Stimulated activated naive CD4-positive, alpha-beta T cell treated with Interleukin-2 at 50 U/mL for 16 hours (primary cell): ENCODE measurements around the gene MRPL53.
"Not testable (repeated sequence)": the region's sequence is repeated elsewhere in the genome, so short reads cannot be mapped to it uniquely, and the experiment has no call there.

ENCODE experiments used
- DNase-seq: peaks from one replicate; lab custom pipeline; 2025; lab: John Stamatoyannopoulos, UW

Gene MRPL53

DNA sequence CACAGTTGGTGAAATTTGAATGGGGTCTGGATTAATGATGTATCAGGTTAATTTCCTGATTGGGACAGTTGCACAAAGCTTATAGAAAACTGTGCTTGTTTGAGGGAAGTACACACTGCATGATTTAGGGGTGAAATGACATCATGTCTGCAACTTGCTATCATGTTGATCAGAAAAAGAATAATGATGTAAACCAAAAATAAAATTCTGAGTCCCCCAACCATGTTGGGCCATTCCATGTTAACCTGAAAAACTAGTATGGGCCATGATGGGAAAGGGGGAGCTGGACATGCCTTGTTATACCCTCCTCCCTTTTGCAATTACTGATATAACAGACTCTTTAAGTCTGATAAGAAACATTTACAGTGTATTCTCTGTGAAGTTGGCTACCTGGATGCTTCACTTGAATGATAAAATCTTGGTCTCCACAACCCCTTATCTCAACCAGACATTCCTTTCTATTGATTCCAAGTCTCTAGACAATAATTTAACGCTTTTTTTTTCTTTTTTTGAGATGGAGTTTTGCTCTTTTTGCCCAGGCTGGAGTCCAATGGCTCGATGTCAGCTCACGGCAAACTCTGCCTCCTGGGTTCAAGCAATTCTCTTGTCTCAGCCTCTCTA is 21.8 kb downstream of the MRPL53 start:
- DNase-seq, result no peak

DNA sequence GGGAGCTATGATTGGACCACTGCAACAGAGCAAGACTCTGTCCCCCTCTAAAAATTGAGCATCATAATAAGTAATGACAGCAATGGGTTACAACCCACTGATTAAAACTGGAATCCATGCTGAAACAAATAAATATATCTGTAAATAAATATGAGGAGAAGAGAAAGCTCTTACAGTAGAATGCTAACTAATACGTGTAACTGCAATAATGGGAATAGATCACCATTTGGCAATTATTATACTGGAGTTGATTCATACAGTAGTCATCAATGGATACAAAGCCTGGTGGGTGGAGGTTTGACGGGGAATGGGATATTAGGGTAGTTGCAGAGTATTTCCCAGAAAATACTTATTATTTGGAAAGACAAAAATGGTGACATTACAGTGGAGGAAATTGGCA is 23.7 kb downstream of the MRPL53 start:
- no peak for DNase-seq

DNA sequence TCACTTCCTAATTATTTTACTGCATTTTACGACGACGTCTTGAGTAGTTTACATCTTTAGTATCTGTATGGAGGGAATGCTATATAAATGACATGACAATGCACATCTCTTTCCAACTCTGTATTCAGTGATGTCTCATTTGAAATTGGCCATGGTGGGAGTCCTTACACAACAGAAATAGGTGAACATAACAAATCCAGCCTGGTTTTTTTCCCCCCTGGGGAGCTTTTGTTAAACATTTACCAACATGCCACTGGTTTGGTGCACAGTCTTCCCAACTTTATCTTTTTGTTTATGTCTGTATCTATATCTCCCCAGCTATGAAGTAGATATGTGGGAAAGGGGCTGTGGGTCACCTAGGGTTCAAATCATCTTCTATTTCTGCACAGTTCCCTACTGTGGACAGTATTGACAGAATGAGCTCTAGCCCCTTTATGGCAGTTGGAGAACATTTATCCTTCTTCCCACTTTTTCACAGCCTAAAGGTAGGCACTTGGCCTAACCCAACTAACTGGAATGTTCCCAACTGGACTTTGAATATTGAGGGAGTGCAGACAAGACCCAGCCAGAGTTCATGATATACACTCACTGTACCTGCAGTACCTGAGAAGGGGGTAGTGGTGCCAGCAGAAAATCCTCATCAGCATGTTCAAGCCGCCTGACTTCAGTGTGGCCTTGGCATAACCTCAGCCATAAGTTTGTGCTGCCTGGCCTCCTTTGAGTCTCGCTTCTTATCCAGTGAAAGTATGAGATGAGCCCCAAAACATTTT is 25.1 kb downstream of the MRPL53 start:
- DNase-seq, result no peak

DNA sequence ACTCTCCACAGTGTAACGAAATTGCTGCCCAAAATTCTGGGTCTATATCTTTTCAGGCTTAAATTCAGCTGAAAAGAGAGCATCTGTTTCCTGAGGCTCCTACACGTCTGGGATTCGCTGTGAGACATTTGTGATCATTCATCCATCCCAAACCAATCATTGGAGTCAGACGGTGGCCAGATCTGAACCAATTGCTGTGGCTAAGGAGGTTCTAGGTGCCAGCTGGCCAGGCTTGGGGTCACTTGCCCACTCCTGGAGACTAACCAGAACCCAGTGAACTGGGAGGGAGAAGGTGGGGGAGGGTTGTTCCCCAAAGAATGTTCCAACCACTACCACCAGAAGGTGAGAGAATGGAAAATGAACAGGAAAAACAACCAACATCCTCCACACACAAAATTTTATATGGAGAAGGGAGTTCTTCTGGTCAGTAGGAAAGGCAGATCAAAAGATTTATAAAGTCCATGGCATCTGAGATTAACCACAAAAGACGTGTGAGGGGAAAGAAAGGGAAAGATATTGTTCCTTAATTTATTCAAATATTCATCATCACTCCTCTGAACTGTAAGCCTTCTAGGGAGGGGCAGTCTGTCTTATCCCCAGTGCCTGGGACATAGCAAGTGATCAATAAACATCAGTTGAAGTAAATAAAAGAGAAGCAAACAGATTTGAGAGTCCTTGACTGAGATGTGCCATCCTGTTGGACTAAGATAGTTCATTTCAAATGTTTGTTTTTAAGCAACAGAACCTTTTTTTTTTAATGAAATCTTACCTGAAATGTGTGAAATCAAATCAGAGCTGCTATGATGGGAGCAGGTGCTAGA is 27.8 kb downstream of the MRPL53 start:
- no peak for DNase-seq

DNA sequence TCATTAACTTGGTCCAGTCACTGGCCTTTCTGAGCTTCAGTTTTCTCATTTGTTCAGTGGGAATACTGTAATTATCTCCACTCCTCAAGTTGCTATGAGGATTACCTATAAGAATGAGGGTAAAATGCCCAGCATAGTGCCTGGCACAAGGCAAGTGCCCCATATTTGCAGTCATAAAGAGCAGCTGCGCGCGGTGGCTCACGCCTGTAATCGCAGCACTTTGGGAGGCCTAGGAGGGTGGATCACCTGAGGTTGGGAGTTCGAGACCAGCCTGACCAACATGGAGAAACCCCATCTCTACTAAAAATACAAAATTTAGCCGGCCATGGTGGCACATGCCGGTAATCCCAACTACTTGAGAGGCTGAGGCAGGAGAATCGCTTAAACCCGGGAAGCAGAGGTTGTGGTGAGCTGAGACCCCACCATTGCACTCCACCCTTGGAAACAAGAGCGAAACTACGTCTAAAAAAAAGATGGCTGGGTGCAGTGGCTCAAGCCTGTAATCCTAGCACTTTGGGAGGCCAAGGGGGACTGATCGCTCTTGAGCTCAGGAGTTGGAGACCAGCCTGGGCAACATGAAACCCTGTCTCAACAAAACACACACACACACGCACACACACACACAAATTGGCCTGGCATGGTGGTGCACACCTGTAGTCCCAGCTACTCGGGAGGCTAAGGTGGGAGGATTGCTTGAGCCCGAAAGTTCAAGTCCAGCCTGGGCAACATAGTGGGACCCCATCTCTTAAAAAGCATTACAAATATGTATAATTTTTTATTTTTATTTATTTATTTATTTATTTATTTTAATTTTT is 29.8 kb downstream of the MRPL53 start:
- DNase-seq, result not testable (repeated sequence)

DNA sequence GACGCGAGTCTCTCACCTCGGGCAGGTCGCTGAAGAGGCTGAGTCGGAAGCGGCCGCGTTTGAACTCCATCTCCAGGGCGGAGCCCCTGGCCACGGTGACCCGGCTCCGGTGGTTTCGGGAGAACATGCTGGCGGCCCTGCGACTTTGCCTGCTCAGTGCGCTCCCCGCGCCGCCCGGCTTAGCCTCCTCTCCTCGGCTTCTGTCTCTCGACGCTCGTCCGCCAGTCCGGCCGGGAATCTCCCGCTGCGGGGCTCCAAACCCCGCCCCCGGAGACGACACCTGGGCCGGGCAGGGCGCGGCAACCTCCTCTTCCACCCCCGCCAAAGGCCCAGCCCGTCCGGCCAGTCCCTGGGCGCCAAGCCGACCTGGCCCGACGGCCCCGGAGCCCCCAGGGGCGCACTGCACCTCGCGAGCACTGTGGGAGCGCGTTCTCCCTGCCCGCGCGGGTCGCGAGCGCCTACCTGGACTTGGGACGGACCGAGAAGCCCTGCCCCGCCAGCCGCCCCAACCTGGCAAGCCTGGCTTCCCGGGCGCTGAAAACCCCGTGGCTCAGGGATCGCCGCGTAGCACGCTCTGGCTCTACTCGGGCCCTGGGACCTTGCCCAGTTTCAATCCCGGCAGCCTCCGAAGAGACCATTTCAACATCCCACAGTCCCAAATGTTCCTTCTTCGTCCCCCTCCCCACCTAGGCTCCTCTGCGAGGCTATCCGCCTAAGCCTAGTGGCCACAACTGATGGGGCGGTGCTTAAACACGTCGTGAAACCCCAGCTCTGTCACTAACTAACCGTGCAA is 30.6 kb downstream of the MRPL53 start, which contains the start of gene RTKN:
Gene RTKN, minus strand, starts transcription at position 248 of the 793 bp plus-strand sequence. Its CDS starts 121 bp downstream, at position 127.
- DNase-seq, result no peak

DNA sequence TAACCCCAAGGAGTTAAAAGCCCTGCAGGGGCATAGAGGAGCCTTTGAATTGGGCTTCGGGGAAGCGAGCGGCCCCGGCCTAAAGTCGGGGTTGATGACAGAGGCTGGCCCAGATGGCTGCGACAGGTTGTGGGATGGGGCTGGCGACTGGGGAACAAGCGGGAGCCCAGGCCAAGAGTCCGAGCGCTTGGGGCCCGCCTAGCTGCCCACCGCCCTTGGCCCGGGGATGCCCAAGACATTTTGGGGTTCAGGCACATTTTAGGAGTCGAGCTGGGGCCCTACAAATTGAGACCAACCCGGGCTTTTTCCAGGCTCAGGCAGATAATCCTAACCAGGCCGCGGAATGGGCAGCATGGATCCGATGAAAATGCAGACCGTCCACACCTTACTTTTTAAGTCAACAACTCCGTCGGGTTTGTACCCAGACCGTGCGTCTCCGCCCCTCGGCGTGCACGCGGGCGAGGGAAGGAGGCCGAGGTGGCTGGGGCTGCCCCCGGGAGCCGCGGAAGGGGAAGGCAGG is 31.2 kb downstream of the MRPL53 start:
- DNase-seq, result no peak

DNA sequence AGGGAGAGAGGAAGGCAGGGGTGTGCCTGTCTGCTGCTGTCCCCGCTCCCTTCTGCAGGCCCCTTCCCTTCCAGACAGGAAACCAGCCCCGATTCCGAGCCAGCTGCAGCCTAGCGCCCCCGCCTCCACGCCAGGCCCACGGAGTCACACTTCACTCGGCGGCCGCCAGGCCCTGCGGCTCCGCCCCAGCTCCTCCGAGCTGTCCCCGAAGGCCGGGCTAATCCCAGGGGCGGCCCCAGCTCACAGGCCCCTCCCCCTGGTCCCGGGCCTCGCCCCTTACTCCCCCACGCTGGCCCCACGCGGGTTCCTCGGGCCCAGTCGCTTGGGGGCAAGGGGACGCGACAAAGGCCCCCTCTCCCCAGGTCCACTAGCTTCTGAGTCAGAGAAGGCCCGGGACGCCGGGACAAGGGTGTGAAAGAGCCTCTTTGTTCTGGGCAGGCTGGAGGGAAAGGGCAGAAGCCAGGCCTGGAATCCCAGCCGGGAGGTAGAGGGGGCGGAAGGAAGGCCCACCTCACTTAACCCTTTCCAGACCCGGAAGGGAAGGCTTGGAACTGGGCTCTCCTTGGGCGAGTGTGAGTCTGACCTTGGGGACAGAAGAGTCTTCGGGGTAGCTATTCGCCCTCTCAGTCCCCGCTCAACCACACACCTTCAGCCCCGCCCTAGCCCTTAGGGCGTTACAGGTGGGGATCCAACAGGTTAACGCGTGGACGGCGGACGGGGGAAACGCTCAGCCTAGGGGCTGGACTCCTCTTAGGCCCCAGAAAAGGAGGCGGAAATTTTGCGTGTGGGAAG is 31.9 kb downstream of the MRPL53 start:
- peak; percentile 29 for DNase-seq

DNA sequence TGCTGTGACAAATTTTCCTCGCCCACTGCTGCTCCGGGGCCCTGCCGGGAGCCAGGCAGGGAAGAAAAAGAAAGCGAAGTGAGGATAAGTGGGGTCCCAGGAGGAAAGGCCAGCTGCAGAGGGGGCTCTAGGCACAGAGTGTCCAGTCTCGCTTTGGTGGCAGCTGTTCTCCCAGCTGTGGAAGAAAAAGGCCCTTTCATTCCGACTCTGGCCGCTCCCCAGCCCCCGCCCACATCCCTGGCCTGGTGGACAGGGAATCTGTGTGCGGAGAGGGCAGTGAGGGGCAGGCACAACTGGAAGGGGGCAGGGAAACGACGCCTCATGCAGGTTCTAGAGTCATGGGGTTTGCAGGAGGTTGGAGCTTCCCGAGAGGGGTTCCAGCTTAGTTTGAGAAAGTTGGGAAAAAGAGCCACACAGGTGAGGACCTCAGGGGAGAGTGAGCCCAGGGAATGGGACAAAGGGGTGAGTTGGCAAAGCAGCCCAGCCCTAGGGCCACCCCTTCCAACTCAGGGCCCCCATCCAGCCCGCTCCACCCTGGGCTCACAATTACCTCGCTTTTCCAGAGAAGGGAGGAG is 32.6 kb downstream of the MRPL53 start:
- no peak for DNase-seq

DNA sequence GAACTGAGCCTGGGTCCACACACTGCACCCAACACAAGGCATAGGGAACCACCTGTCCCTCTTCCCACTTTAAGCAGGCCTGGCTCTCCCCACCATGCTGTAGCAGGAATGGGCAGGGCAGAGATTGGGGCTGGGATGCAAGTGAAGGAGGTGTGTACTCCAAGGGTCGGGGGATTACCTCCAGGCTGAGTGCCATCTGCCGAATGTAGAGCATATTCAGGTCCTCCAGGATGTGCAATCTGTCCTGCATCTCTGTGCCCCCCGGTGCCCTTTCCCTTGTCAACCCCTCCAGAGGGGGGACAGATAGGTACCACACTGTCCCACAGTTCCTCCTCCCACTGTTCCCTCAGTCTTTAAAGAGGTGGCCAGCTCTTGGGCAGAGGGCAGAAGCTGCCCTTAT is 33.1 kb downstream of the MRPL53 start:
- DNase-seq, result no peak

DNA sequence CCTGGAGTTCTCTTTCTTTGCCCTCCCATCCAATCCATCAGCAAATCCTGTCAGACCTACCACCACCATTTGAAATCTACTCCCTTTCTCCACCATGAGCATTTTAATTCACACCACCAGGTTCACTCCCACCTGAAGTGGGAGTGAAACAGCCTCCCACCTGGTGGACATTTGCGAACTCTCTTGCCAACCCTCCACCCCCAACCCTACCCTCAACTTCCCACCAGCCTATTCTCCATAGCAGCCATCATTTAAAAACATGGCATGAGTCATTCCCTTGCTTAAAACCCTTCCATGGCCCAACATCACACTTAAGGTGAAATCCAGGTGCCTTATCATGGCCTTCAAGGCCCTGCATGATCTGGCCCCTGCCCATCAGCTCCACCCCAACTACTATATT is 34.2 kb downstream of the MRPL53 start:
- no peak for DNase-seq

DNA sequence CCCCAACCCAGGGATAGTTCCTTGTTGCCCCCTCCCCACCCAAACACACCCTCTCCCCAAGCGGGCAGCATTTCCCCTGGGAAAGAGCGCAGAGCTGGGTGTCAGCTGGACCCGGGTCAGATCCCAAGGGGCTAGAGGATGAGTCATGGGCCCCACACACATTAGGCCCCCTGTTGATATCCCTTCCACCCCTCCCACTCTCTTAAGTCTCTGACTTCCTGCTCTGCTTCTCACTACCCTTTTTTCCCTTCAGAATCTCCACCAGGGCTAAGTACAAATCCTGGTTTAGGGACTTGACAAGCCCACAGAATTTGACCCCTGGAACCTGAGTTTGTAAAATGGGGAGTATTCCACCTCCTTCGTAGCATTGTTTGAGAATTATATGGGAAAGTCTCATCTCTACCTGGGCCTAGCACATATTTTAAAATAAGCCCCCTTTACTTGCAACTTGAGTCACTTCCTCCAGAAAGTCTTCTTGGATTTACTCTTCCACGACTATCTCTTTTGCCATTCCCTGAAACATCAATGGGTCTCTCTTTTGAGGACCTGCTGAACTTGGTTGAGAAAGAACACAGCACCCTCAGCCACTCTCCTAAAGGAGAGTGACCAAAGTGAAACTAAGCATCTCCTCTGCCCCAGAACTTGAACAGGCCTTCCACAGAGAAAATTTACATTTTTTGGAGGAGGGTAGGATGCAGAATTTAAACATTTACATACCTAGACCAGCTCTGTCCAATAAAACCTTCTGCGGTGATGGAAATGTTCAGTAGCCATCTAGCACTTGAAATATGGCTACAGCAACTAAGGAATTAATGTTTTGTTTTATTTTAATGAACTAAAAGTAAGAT is 35.4 kb downstream of the MRPL53 start:
- no peak for DNase-seq

DNA sequence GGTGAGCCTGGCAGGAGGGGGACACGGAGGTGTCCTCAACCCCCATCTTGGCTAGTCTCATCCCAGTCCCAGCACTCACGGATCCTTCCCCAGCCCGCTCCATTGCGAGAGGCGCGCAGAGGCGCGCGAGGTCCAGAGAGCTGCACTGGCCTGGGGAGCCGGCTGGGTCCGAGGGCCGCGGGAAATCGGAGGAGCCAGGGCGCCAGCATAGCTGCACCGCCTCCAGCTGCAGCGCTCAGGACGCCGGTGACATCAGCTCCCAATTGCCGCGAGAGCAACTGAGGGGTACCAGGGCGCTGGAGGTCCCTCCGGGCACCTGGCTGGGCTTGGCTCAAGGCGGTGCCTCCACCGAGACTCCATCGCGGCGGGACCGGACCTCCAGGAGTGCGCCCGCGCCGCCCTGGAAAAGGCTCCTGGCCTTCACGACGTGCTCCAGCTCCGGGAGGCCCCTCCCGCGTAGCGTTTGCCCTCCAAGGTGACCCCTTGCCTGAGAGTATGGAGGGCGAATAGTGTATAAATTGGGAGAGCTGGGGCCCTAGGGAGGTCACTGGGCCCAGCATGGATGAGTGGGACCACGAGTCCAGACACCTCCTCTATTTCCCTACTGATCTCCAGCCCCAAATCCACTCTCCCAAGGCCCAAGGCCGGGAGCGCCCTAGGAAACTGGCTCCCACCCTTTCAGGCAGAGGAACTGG is 36.2 kb downstream of the MRPL53 start:
- no peak for DNase-seq

DNA sequence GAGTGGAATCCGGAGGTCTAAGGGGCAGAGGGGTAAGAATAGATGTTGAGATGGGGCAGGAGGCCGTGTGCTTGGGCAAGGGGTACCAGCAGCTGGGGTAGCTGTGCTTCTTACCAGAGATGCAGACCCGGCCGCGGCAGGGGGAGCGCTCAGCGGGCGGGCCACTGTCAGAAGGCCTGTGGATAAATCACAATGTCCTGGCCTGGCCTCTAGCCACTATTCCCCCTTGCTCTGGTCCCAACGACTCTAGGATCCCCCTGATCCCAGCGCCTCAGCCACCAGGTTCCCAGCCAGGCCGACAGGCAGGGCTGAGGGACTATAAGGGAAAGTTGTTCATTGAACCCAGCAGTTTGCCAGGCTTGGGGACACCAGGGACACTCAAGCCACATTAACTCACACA is 42.0 kb downstream of the MRPL53 start:
- DNase-seq, result no peak

DNA sequence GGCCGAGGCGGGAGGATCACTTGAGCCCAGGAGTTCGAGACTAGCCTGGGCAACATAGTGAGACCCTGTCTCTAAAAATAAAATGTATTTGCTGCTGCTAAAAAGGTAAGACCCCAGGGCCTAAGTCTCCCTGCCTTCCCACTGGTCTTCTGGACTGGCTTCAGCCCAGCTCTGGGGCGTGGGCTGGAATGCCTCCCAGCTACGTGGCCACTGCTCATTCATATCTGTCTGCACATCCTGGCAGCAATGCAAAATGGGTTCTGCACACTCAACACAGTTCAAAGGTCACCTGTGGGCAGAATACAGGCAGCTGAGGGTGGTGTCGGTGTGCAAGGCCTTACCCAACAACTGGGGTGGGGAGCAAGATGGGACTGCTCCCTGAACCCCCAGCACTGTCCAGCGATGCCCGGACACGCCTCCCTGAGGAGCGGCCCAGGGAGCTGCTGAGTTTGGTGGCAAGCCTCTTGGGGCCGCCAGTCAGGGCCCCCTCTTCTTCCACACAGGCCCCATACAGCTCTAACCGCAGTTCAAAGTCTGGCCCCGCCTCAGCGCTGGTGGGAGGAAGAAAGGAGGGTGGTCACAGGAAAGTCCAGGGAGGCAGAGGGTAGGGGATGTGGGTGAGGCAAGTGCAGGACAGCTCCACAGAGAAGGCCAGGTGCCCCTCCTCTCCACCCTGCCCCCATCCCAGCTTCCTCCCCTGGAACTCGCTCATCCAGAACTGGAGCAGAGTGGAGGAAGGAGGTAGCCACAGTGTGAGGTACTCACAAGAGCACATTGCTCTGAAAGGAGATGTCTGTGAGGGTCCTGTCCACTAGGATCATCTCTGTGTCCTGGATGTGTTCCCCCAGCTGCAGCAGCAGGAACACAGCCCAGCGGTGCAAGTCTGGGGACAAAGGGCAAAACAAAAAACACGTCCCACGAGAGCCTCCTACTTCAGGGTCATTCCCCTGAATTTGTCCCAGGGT is 42.7 kb downstream of the MRPL53 start:
- DNase-seq, result no peak

DNA sequence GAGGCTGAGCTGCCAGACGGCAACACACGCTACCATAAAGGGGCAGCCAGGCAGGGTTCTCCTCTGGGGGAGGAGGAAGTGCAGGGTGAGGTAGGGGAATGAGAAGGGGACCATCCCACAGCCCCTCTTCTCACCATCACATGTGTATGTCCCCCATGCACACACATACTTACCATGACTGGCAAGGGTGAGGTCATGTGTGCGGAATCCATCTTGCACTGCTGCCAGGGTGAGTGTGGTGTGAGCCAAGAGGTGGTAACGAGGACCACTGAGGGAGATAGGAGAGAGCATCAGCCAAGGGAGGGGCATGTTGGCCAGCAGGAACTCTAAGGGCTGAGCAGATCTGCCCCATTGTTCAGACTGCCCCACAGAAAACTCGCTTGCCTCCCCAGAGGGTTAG is 43.8 kb downstream of the MRPL53 start:
- no peak for DNase-seq

DNA sequence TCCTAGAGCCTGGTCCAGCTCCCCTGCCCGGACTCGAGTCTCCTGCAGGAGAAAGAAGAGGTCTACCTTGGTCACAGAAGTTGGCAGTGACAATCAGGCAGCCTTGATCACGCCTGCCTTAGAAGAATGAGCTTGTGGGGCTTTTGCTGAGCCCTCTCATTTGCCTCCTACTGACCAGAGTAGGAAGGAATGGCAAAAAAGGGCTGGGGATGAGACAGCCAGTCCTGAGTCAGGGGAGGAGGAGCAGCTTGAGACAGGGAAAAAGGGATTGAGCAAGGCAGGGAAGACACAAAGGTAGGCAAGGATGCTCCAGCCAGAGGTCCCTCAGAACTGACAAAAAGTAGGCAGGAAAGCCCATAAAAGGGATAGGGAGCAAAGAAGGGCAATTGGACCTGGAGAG is 44.9 kb downstream of the MRPL53 start:
- no peak for DNase-seq
